ENCODE results near the gene EMC8.
A peak's percentile ranks its signal among the peaks of the same experiment; 100 is the strongest.
"Not testable (repeated sequence)": the region's sequence is repeated elsewhere in the genome, so short reads cannot be mapped to it uniquely, and the experiment has no call there.

The EMC8 gene

GRCh38 chr16:85812811-85813700 is 13.7 kb upstream of the EMC8 start:
- DNase-seq (ENCODE audit: low read depth): no peak

GRCh38 chr16:85812031-85812807 is 12.9 kb upstream of the EMC8 start:
- DNase-seq (ENCODE audit: low read depth): no peak

- DNase-seq (ENCODE audit: low read depth): no peak
Measured at GRCh38 chr16:85810742-85811115, 11.4 kb upstream of the EMC8 start.

GRCh38 chr16:85810097-85810741 is 10.9 kb upstream of the EMC8 start:
- DNase-seq (ENCODE audit: low read depth): no peak

- DNase-seq (ENCODE audit: low read depth): no peak
Measured at GRCh38 chr16:85809645-85810044, 10.3 kb upstream of the EMC8 start.

- no peak for DNase-seq (ENCODE audit: low read depth)
Measured at GRCh38 chr16:85808926-85809325, 9.6 kb upstream of the EMC8 start.

- not testable (repeated sequence) for DNase-seq (ENCODE audit: low read depth)
Measured at GRCh38 chr16:85808104-85808503, 8.8 kb upstream of the EMC8 start.

- DNase-seq (ENCODE audit: low read depth): not testable (repeated sequence)
Measured at GRCh38 chr16:85807340-85807739, 8.0 kb upstream of the EMC8 start.

GRCh38 chr16:85806539-85806938 is 7.2 kb upstream of the EMC8 start:
- no peak for DNase-seq (ENCODE audit: low read depth)

GRCh38 chr16:85805442-85806045 is 6.2 kb upstream of the EMC8 start:
- no peak for DNase-seq (ENCODE audit: low read depth)

GRCh38 chr16:85803570-85803969 is 4.2 kb upstream of the EMC8 start:
- no peak for DNase-seq (ENCODE audit: low read depth)

GRCh38 chr16:85800321-85800669 is 951 bp upstream of the EMC8 start:
- peak; percentile 57 for DNase-seq (ENCODE audit: low read depth)

- peak; percentile 64 for DNase-seq (ENCODE audit: low read depth)
Measured at GRCh38 chr16:85798901-85799496, 345 bp downstream of the EMC8 start.

GRCh38 chr16:85798283-85798776 is 1.0 kb downstream of the EMC8 start:
- peak; percentile 25 for DNase-seq (ENCODE audit: low read depth)

- no peak for DNase-seq (ENCODE audit: low read depth)
Measured at GRCh38 chr16:85796599-85796998, 2.7 kb downstream of the EMC8 start.

GRCh38 chr16:85796152-85796551 is 3.2 kb downstream of the EMC8 start:
- DNase-seq (ENCODE audit: low read depth): no peak

GRCh38 chr16:85794696-85795095 is 4.6 kb downstream of the EMC8 start:
- DNase-seq (ENCODE audit: low read depth): no peak

GRCh38 chr16:85793662-85794298 is 5.6 kb downstream of the EMC8 start:
- DNase-seq (ENCODE audit: low read depth): no peak

- DNase-seq (ENCODE audit: low read depth): no peak
Measured at GRCh38 chr16:85789773-85790172, 9.6 kb downstream of the EMC8 start.

GRCh38 chr16:85788819-85789218 is 10.5 kb downstream of the EMC8 start:
- no peak for DNase-seq (ENCODE audit: low read depth)

GRCh38 chr16:85785927-85786326 is 13.4 kb downstream of the EMC8 start:
- no peak for DNase-seq (ENCODE audit: low read depth)
